ENCODE measurements around the gene DIS3L.

The DIS3L gene

GRCh38 chr15:66270932-66271331 lies 22.4 kb upstream of the DIS3L start:
- H3K27ac Mint-ChIP-seq, result no peak overlapping the region

GRCh38 chr15:66275352-66275751 lies 18.0 kb upstream of the DIS3L start:
- Mint-ChIP-seq H3K4me3 (no peak overlapping the region), H3K36me3 (ENCODE audit: low read depth) (no peaks in the 10 kb centered on the region), H3K27ac (no peak overlapping the region), H3K4me1 (no peaks in the 10 kb centered on the region), H3K9me3 (no peaks in the 10 kb centered on the region), H3K27me3 (ENCODE audit: low read depth) (peaks cover 7% of the 10 kb centered on the region)
- no peak for TF ChIP-seq CTCF (IDR thresholded peaks at IDR 0.05; ENCODE audit: unreplicated experiment in 3 of 3)

More at GRCh38 chr15:66270932-66271331, 22.4 kb upstream of the DIS3L start:
- no peak for TF ChIP-seq CTCF (IDR thresholded peaks at IDR 0.05; ENCODE audit: unreplicated experiment in 3 of 3)
- no peaks in the 10 kb centered on the region for H3K36me3 Mint-ChIP-seq (ENCODE audit: low read depth)
- no peaks in the 10 kb centered on the region for H3K4me1 Mint-ChIP-seq
- no peak overlapping the region for H3K4me3 Mint-ChIP-seq
- H3K27me3 Mint-ChIP-seq (ENCODE audit: low read depth), result peaks cover 11% of the 10 kb centered on the region
- no peaks in the 10 kb centered on the region for H3K9me3 Mint-ChIP-seq

GRCh38 chr15:66276546-66276945 lies 16.8 kb upstream of the DIS3L start:
- Mint-ChIP-seq H3K9me3 (no peaks in the 10 kb centered on the region), H3K4me3 (no peak overlapping the region), H3K27ac (no peak overlapping the region), H3K4me1 (no peaks in the 10 kb centered on the region), H3K36me3 (ENCODE audit: low read depth) (no peaks in the 10 kb centered on the region), H3K27me3 (ENCODE audit: low read depth) (peaks cover 7% of the 10 kb centered on the region)
- TF ChIP-seq CTCF (IDR thresholded peaks at IDR 0.05; ENCODE audit: unreplicated experiment in 3 of 3), result no peak

- no peaks in the 10 kb centered on the region for H3K4me1 Mint-ChIP-seq
- no peaks in the 10 kb centered on the region for H3K36me3 Mint-ChIP-seq (ENCODE audit: low read depth)
- peaks cover 7% of the 10 kb centered on the region for H3K27me3 Mint-ChIP-seq (ENCODE audit: low read depth)
- H3K4me3 Mint-ChIP-seq, result no peak overlapping the region
- no peaks in the 10 kb centered on the region for H3K9me3 Mint-ChIP-seq
- no peak overlapping the region for H3K27ac Mint-ChIP-seq
- TF ChIP-seq CTCF (IDR thresholded peaks at IDR 0.05; ENCODE audit: unreplicated experiment in 3 of 3), result no peak
These were observed 15.3 kb upstream of the DIS3L start for GRCh38 chr15:66278056-66278455.

- no peak for TF ChIP-seq CTCF (IDR thresholded peaks at IDR 0.05; ENCODE audit: unreplicated experiment in 3 of 3)
- no peak overlapping the region for H3K4me3 Mint-ChIP-seq
- H3K27ac Mint-ChIP-seq, result no peak overlapping the region
- no peaks in the 10 kb centered on the region for H3K4me1 Mint-ChIP-seq
- peaks cover 7% of the 10 kb centered on the region for H3K27me3 Mint-ChIP-seq (ENCODE audit: low read depth)
- H3K9me3 Mint-ChIP-seq, result no peaks in the 10 kb centered on the region
- no peaks in the 10 kb centered on the region for H3K36me3 Mint-ChIP-seq (ENCODE audit: low read depth)
These were observed 14.7 kb upstream of the DIS3L start for GRCh38 chr15:66278671-66279070.

- no peaks in the 10 kb centered on the region for H3K36me3 Mint-ChIP-seq (ENCODE audit: low read depth)
- no peak for TF ChIP-seq CTCF (IDR thresholded peaks at IDR 0.05; ENCODE audit: unreplicated experiment in 3 of 3)
- H3K27me3 Mint-ChIP-seq (ENCODE audit: low read depth), result no peaks in the 10 kb centered on the region
These were observed 9.1 kb upstream of the DIS3L start for GRCh38 chr15:66284271-66284670.

More at GRCh38 chr15:66284271-66284670, 9.1 kb upstream of the DIS3L start:
- no peak overlapping the region for H3K4me3 Mint-ChIP-seq
- no peak overlapping the region for H3K27ac Mint-ChIP-seq
- H3K4me1 Mint-ChIP-seq, result peaks cover 11% of the 10 kb centered on the region
- no peaks in the 10 kb centered on the region for H3K9me3 Mint-ChIP-seq
